Activated CD8-positive, alpha-beta T cell treated with anti-CD3 and anti-CD28 coated beads for 36 hours (primary cell): ENCODE measurements around the gene KRT7. TPM values are rescaled to one million over a fixed set of nuclear protein-coding genes. Genes with fewer than 3 reads are reported as not detected.
"Not testable (repeated sequence)": the region's sequence is repeated elsewhere in the genome, so short reads cannot be mapped to it uniquely, and the experiment has no call there.

Experiments
- ATAC-seq: fragments of 200-7000 bp; cut with Tn5 transposase; one replicate; pipeline ENCODE4 v1.10.0; 2021; ENCODE audit warnings: mild to moderate bottlenecking, moderate library complexity
- CTCF ChIA-PET: fragments of 350-600 bp; sonication (Branson Sonifier 250); formaldehyde crosslinking; loops from one replicate; lab custom pipeline; 2021; ENCODE audit warnings: antibody characterized with exemption; lab: Charles Lee
- POLR2A ChIA-PET: fragments of 350-600 bp; sonication (Branson Sonifier 250); formaldehyde crosslinking; loops from one replicate; lab custom pipeline; 2021; ENCODE audit warnings: antibody characterized with exemption; lab: Charles Lee
- DNase-seq: peaks from one replicate; pipeline ENCODE4 v3.0.0-alpha.2; 2020
- H3K27ac Mint-ChIP-seq: one replicate; pipeline ENCODE4 v1.8.0; 2021; ENCODE audit warnings: mild to moderate bottlenecking, mixed read lengths
- H3K27me3 Mint-ChIP-seq: one replicate; pipeline ENCODE4 v1.8.0; 2021; ENCODE audit warnings: mixed read lengths
- H3K36me3 Mint-ChIP-seq: one replicate; pipeline ENCODE4 v1.8.0; 2021; ENCODE audit warnings: low read depth, mixed read lengths
- H3K4me1 Mint-ChIP-seq: one replicate; pipeline ENCODE4 v1.8.0; 2021; ENCODE audit warnings: low read depth, mixed read lengths
- H3K4me3 Mint-ChIP-seq: one replicate; pipeline ENCODE4 v1.8.0; 2021; ENCODE audit warnings: mild to moderate bottlenecking, moderate library complexity, mixed read lengths
- H3K9me3 Mint-ChIP-seq: one replicate; pipeline ENCODE4 v1.8.0; 2021; ENCODE audit warnings: mixed read lengths
- CTCF ChIP-seq: fragments of 200-600 bp; IDR thresholded peaks from one replicate; pipeline ENCODE4 v1.8.0; 2022; ENCODE audit warnings: antibody characterized with exemption, mild to moderate bottlenecking
- intact Hi-C: fragments of 100-400 bp; cut with micrococcal nuclease; formaldehyde crosslinking; loops from one replicate; pipeline ENCODE4 v1.10.0; 2022
- total RNA-seq, 2 experiments: library from RNA; stranded (reverse); gene quantifications; one replicate each; pipeline ENCODE4 v1.2.3, GENCODE V29; 2021

The KRT7 gene
- total RNA-seq, 2 experiments from 2014 or later: 2.1 to 3.1 TPM

- intact Hi-C loops: loop anchor here (2.0 kb wide), 1 partner anchor 17 kb away; no protein-coding TSS in a partner anchor
- CTCF ChIA-PET: interaction anchor here (0.7 to 4.1 kb wide), 2 partner anchors 12 to 18 kb away, joined by 5 to 33 read pairs; no protein-coding TSS in a partner anchor
Observed at GRCh38 chr12:52239767-52240166, 6.7 kb downstream of the KRT7 start.

GRCh38 chr12:52240247-52240646 lies 7.2 kb downstream of the KRT7 start:
- ATAC-seq, H3K27me3 Mint-ChIP-seq, H3K9me3 Mint-ChIP-seq, H3K36me3 Mint-ChIP-seq, H3K27ac Mint-ChIP-seq, DNase-seq, H3K4me3 Mint-ChIP-seq: not testable (repeated sequence)
- H3K4me1 Mint-ChIP-seq: peaks cover 20% of the 10 kb centered on the region
- POLR2A ChIA-PET: interaction anchor here (0.5 kb wide), 1 partner anchor 529 kb away, joined by 3 read pairs; no protein-coding TSS in a partner anchor
- intact Hi-C loops: loop anchor here (2.0 kb wide), 1 partner anchor 17 kb away; no protein-coding TSS in a partner anchor
- CTCF ChIA-PET: interaction anchor here (4.1 kb wide), 1 partner anchor 18 kb away, joined by 33 read pairs; no protein-coding TSS in a partner anchor

More at GRCh38 chr12:52239767-52240166, 6.7 kb downstream of the KRT7 start:
- Mint-ChIP-seq H3K27ac (no peak overlapping the region), H3K27me3 (peaks cover 4% of the 10 kb centered on the region), H3K9me3 (no peaks in the 10 kb centered on the region), H3K4me3 (no peak overlapping the region), H3K4me1 (peaks cover 18% of the 10 kb centered on the region), H3K36me3 (no peaks in the 10 kb centered on the region)
- TF ChIP-seq CTCF: no peak
- no peak for DNase-seq
- POLR2A ChIA-PET: interaction anchor here (0.5 kb wide), 1 partner anchor 530 kb away, joined by 3 read pairs; no protein-coding TSS in a partner anchor
- no peak for ATAC-seq

GRCh38 chr12:52241205-52241842 lies 8.3 kb downstream of the KRT7 start:
- H3K4me1 Mint-ChIP-seq: peaks cover 20% of the 10 kb centered on the region
- intact Hi-C loops: loop anchor here (2.0 kb wide), 1 partner anchor 15 kb away; no protein-coding TSS in a partner anchor
- H3K9me3 Mint-ChIP-seq: no peaks in the 10 kb centered on the region
- DNase-seq: no peak
- H3K36me3 Mint-ChIP-seq: no peaks in the 10 kb centered on the region
- ChIA-PET CTCF (interaction anchor here (1.9 kb wide), 1 partner anchor 38 kb away, joined by 7 read pairs; no protein-coding TSS in a partner anchor), POLR2A (no interaction called here)
- no peak overlapping the region for H3K4me3 Mint-ChIP-seq
- H3K27ac Mint-ChIP-seq: no peak overlapping the region
- ATAC-seq: no peak
- H3K27me3 Mint-ChIP-seq: peaks cover 2% of the 10 kb centered on the region
- no peak for TF ChIP-seq CTCF

GRCh38 chr12:52242442-52243258 lies 9.6 kb downstream of the KRT7 start:
- Mint-ChIP-seq H3K4me1 (peaks cover 23% of the 10 kb centered on the region), H3K27ac (no peak overlapping the region), H3K4me3 (no peak overlapping the region), H3K9me3 (no peaks in the 10 kb centered on the region), H3K27me3 (peaks cover 2% of the 10 kb centered on the region), H3K36me3 (no peaks in the 10 kb centered on the region)
- no peak for TF ChIP-seq CTCF
- CTCF ChIA-PET: interaction anchor here (1.9 kb wide), 1 partner anchor 37 kb away, joined by 7 read pairs; no protein-coding TSS in a partner anchor
- intact Hi-C loops: no loop called here
- ATAC-seq (no peak), DNase-seq (no peak)
- POLR2A ChIA-PET: interaction anchor here (0.6 kb wide), 1 partner anchor 9 kb away, joined by 3 read pairs; no protein-coding TSS in a partner anchor

- Mint-ChIP-seq H3K9me3 (no peaks in the 10 kb centered on the region), H3K36me3 (no peaks in the 10 kb centered on the region), H3K27ac (peak overlapping the region; percentile 90), H3K4me3 (no peak overlapping the region), H3K4me1 (peaks cover 23% of the 10 kb centered on the region), H3K27me3 (peaks cover 2% of the 10 kb centered on the region)
- ATAC-seq (no peak), DNase-seq (no peak)
- ChIA-PET CTCF (interaction anchor here (0.8 to 1.8 kb wide), 5 partner anchors 19 to 87 kb away, joined by 3 to 8 read pairs (median 3); no protein-coding TSS in a partner anchor), POLR2A (interaction anchor here (0.6 to 0.8 kb wide), 2 partner anchors 8 to 22 kb away, joined by 3 to 4 read pairs; no protein-coding TSS in a partner anchor)
- no peak for TF ChIP-seq CTCF
- intact Hi-C loops: no loop called here
Observed at GRCh38 chr12:52243259-52243855, 10.3 kb downstream of the KRT7 start.
